GM23338 (cell line): ENCODE results near the gene GLOD4. TPM values are rescaled to one million over a fixed set of nuclear protein-coding genes. Genes with fewer than 3 reads are reported as not detected.

Source experiments
- ATAC-seq: fragments of 200-7000 bp; cut with Tn5 transposase; 3 replicates; pipeline ENCODE4 v1.9.1; 2020
- DNase-seq: peaks from one replicate; pipeline ENCODE4 v3.0.0-alpha.2; 2015; ENCODE audit warnings: low spot score
- H2AFZ ChIP-seq: fragments of 200-600 bp; sonication (generic); 2 replicates; pipeline ENCODE4 v1.8.0; 2016; ENCODE audit warnings: antibody characterized with exemption, mild to moderate bottlenecking, moderate library complexity
- H3F3A ChIP-seq: fragments of 200-600 bp; sonication (generic); replicated peaks from 2 replicates; pipeline ENCODE4 v1.8.0; 2017; ENCODE audit warnings: antibody characterized with exemption, mixed run types, low read depth
- H3K27ac ChIP-seq: fragments of 200-600 bp; sonication (generic); 2 replicates; pipeline ENCODE4 v1.6.1; 2016; ENCODE audit warnings: low read depth
- H3K27me3 ChIP-seq: fragments of 200-600 bp; sonication (generic); 2 replicates; pipeline ENCODE4 v1.8.0; 2016; ENCODE audit warnings: mild to moderate bottlenecking, mixed run types, moderate library complexity; ENCODE audit not compliant: insufficient read depth
- H3K36me3 ChIP-seq: fragments of 200-600 bp; sonication (generic); 2 replicates; pipeline ENCODE4 v1.8.0; 2016; ENCODE audit warnings: mild to moderate bottlenecking; ENCODE audit not compliant: insufficient read depth
- H3K4me1 ChIP-seq: fragments of 200-600 bp; sonication (generic); 2 replicates; pipeline ENCODE4 v1.8.0; 2016; ENCODE audit warnings: mild to moderate bottlenecking, moderate library complexity; ENCODE audit not compliant: insufficient read depth
- H3K4me2 ChIP-seq: fragments of 200-600 bp; sonication (generic); 2 replicates; pipeline ENCODE4 v1.7.1; 2017; ENCODE audit warnings: mixed run types
- H3K4me3 ChIP-seq: fragments of 200-600 bp; sonication (generic); 2 replicates; pipeline ENCODE4 v1.6.1; 2016; ENCODE audit warnings: mixed run types
- H3K79me2 ChIP-seq: fragments of 200-600 bp; sonication (generic); replicated peaks from 2 replicates; pipeline ENCODE4 v1.8.0; 2017; ENCODE audit warnings: mild to moderate bottlenecking; ENCODE audit not compliant: insufficient read depth
- H3K9me2 ChIP-seq: fragments of 200-600 bp; sonication (generic); 2 replicates; pipeline ENCODE4 v1.8.0; 2017; ENCODE audit not compliant: insufficient read depth
- H4K20me1 ChIP-seq: fragments of 200-600 bp; sonication (generic); replicated peaks from 2 replicates; pipeline ENCODE4 v1.8.0; 2017; ENCODE audit warnings: mild to moderate bottlenecking; ENCODE audit not compliant: insufficient read depth
- H3K27ac Mint-ChIP-seq: 2 replicates; pipeline ENCODE4 v1.8.0; 2020; ENCODE audit warnings: inconsistent platforms, mild to moderate bottlenecking, moderate library complexity, mixed read lengths
- H3K27me3 Mint-ChIP-seq: 3 replicates; pipeline ENCODE4 v1.8.0; 2022; ENCODE audit warnings: low read depth, mild to moderate bottlenecking, moderate library complexity, mixed read lengths, inconsistent platforms; ENCODE audit not compliant: insufficient read depth, poor library complexity
- H3K36me3 Mint-ChIP-seq: 3 replicates; pipeline ENCODE4 v1.8.0; 2021; ENCODE audit warnings: low read depth, mild to moderate bottlenecking, inconsistent platforms, moderate library complexity, mixed read lengths
- H3K4me1 Mint-ChIP-seq: 3 replicates; pipeline ENCODE4 v1.8.0; 2020; ENCODE audit warnings: mild to moderate bottlenecking, inconsistent platforms, mixed read lengths
- H3K4me3 Mint-ChIP-seq: 3 replicates; pipeline ENCODE4 v1.8.0; 2021; ENCODE audit warnings: moderate library complexity, mild to moderate bottlenecking, inconsistent platforms, mixed read lengths
- H3K9me3 Mint-ChIP-seq: 3 replicates; pipeline ENCODE4 v1.8.0; 2020; ENCODE audit warnings: moderate library complexity, mild to moderate bottlenecking, inconsistent platforms, mixed read lengths
- CREB1 ChIP-seq: fragments of 250-450 bp; sonication (Bioruptor Pico); IDR thresholded peaks from 2 replicates; pipeline ENCODE4 v1.5.0; 2020; ENCODE audit warnings: low read depth, mild to moderate bottlenecking, moderate library complexity
- ETS1 ChIP-seq: IDR thresholded peaks from 2 replicates; pipeline ENCODE4 v1.6.1; 2016; ENCODE audit warnings: antibody characterized with exemption
- EZH2 ChIP-seq: fragments of 200-600 bp; sonication (generic); IDR thresholded peaks from one replicate; pipeline ENCODE4 v1.8.0; 2017; ENCODE audit warnings: antibody characterized with exemption, mild to moderate bottlenecking, low read depth; ENCODE audit not compliant: unreplicated experiment
- EZH2phosphoT487 ChIP-seq: fragments of 200-600 bp; sonication (generic); IDR thresholded peaks from one replicate; pipeline ENCODE4 v1.8.1; 2018; ENCODE audit warnings: antibody characterized with exemption; ENCODE audit not compliant: unreplicated experiment
- JUNB ChIP-seq: IDR thresholded peaks from one replicate; pipeline ENCODE4 v1.6.1; 2016; ENCODE audit warnings: antibody characterized with exemption; ENCODE audit not compliant: unreplicated experiment
- NANOG ChIP-seq: IDR thresholded peaks from 2 replicates; pipeline ENCODE4 v1.6.1; 2016; ENCODE audit warnings: antibody characterized with exemption, borderline replicate concordance
- POLR2AphosphoS5 ChIP-seq: IDR thresholded peaks from 2 replicates; pipeline ENCODE4 v1.6.1; 2016; ENCODE audit warnings: antibody characterized with exemption, low read depth
- STAT1 ChIP-seq: IDR thresholded peaks from one replicate; pipeline ENCODE4 v1.6.1; 2016; ENCODE audit warnings: antibody characterized with exemption; ENCODE audit not compliant: unreplicated experiment
- ZNF114 ChIP-seq: fragments of 250-450 bp; sonication (Bioruptor Pico); IDR thresholded peaks from 2 replicates; pipeline ENCODE4 v1.5.0; 2020; ENCODE audit warnings: mild to moderate bottlenecking, moderate library complexity
- ZNF331 ChIP-seq: fragments of 250-450 bp; sonication (Bioruptor Pico); IDR thresholded peaks from 2 replicates; pipeline ENCODE4 v1.5.0; 2020; ENCODE audit warnings: low read depth, mild to moderate bottlenecking, moderate library complexity
- polyA plus RNA-seq: library from polyadenylated mRNA; unstranded; fragments of >200 nt; fragmentation: Nextera tagmentation; extraction: Ambion mirVana; gene quantifications from 2 replicates; pipeline ENCODE4 v1.2.1, GENCODE V29; 2016
- total RNA-seq: library from RNA; depleted of rRNA; stranded (reverse); fragments of >200 nt; shearing (Covaris generic); gene quantifications from 2 replicates; pipeline ENCODE4 v1.2.3, GENCODE V29; 2014
- TF ChIP-seq, protein P1 (sequence below): IDR thresholded peaks from one replicate; pipeline ENCODE4 v1.6.1; 2018; ENCODE audit warnings: antibody characterized with exemption; ENCODE audit not compliant: unreplicated experiment
- TF ChIP-seq, protein P2 (sequence below): fragments of 250-450 bp; sonication (Bioruptor Pico); IDR thresholded peaks from 2 replicates; pipeline ENCODE4 v1.5.0; 2020; ENCODE audit warnings: mild to moderate bottlenecking, moderate library complexity
- TF ChIP-seq, protein P3 (sequence below), 2 experiments: fragments of 200-600 bp in 1 of 2; sonication (generic) in 1 of 2; conservative IDR thresholded peaks; 2 replicates each; pipeline versions ENCODE4 v1.5.1 to v1.6.1; 2016 to 2017; ENCODE audit warnings: antibody characterized with exemption in 2 of 2, low read depth in 2 of 2, mild to moderate bottlenecking in 2 of 2, moderate library complexity in 1 of 2

The GLOD4 gene
- total and polyA plus RNA-seq, 2 experiments from 2014 or later = 120 to 122 TPM

DNA sequence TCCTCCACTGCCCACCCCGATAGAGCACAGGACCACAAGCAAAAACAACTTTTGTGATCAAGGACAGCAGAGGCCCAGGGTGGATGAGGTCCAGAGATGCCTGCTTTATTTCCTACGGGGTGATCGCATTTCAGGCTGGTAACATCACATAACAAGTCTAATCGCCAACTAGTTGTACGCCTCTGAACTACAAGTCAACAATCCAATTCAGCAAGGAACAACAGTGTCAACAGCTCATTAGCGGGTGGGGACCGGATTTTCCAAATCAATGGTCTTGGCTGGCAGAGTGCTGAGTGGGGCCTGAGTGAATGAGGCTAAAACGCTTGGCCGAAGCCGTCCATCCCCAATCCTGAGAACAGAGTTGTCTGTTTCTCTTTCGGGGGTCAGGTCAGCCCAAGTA, 17.2 kb upstream of the GLOD4 start:
- Mint-ChIP-seq H3K9me3 (no peaks in the 10 kb centered on the region; the same call in 2 of the 3 replicates), H3K4me3 (no peak overlapping the region)

More for the DNA sequence above, 17.2 kb upstream of the GLOD4 start:
- Histone ChIP-seq H3K27ac (no peak overlapping the region), H3K4me2 (no peak overlapping the region), H3K79me2 (no peaks in the 10 kb centered on the region), H3K36me3 (no peaks in the 10 kb centered on the region; the same call in 1 of the 2 replicates), H3K27me3 (no peaks in the 10 kb centered on the region), H3K9me2 (no peaks in the 10 kb centered on the region), H4K20me1 (no peaks in the 10 kb centered on the region; the same call in 1 of the 2 replicates), H3F3A (0 out of 2 replicates have a peak, but pooled peaks cover 4% of the 10 kb centered on the region), H3K4me1 (no peaks in the 10 kb centered on the region), H3K4me3 (no peak overlapping the region), H2AFZ (no peak overlapping the region)
- Mint-ChIP-seq H3K4me1 (peaks cover 14% of the 10 kb centered on the region), H3K27ac (no peak overlapping the region), H3K36me3 (peaks cover 17% of the 10 kb centered on the region), H3K27me3 (peaks cover 24% of the 10 kb centered on the region)
- TF ChIP-seq, protein P1, sequence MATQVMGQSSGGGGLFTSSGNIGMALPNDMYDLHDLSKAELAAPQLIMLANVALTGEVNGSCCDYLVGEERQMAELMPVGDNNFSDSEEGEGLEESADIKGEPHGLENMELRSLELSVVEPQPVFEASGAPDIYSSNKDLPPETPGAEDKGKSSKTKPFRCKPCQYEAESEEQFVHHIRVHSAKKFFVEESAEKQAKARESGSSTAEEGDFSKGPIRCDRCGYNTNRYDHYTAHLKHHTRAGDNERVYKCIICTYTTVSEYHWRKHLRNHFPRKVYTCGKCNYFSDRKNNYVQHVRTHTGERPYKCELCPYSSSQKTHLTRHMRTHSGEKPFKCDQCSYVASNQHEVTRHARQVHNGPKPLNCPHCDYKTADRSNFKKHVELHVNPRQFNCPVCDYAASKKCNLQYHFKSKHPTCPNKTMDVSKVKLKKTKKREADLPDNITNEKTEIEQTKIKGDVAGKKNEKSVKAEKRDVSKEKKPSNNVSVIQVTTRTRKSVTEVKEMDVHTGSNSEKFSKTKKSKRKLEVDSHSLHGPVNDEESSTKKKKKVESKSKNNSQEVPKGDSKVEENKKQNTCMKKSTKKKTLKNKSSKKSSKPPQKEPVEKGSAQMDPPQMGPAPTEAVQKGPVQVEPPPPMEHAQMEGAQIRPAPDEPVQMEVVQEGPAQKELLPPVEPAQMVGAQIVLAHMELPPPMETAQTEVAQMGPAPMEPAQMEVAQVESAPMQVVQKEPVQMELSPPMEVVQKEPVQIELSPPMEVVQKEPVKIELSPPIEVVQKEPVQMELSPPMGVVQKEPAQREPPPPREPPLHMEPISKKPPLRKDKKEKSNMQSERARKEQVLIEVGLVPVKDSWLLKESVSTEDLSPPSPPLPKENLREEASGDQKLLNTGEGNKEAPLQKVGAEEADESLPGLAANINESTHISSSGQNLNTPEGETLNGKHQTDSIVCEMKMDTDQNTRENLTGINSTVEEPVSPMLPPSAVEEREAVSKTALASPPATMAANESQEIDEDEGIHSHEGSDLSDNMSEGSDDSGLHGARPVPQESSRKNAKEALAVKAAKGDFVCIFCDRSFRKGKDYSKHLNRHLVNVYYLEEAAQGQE = no peak
- TF ChIP-seq JUNB (no peak), ZNF331 (CRISPR knock-in tag) (no peak), ETS1 (no peak), STAT1 (no peak), CREB1 (CRISPR knock-in tag) (no peak), POLR2AphosphoS5 (no peak), ZNF114 (no peak), EZH2phosphoT487 (no peak), NANOG (no peak), EZH2 (no peak)
- TF ChIP-seq, protein P2, sequence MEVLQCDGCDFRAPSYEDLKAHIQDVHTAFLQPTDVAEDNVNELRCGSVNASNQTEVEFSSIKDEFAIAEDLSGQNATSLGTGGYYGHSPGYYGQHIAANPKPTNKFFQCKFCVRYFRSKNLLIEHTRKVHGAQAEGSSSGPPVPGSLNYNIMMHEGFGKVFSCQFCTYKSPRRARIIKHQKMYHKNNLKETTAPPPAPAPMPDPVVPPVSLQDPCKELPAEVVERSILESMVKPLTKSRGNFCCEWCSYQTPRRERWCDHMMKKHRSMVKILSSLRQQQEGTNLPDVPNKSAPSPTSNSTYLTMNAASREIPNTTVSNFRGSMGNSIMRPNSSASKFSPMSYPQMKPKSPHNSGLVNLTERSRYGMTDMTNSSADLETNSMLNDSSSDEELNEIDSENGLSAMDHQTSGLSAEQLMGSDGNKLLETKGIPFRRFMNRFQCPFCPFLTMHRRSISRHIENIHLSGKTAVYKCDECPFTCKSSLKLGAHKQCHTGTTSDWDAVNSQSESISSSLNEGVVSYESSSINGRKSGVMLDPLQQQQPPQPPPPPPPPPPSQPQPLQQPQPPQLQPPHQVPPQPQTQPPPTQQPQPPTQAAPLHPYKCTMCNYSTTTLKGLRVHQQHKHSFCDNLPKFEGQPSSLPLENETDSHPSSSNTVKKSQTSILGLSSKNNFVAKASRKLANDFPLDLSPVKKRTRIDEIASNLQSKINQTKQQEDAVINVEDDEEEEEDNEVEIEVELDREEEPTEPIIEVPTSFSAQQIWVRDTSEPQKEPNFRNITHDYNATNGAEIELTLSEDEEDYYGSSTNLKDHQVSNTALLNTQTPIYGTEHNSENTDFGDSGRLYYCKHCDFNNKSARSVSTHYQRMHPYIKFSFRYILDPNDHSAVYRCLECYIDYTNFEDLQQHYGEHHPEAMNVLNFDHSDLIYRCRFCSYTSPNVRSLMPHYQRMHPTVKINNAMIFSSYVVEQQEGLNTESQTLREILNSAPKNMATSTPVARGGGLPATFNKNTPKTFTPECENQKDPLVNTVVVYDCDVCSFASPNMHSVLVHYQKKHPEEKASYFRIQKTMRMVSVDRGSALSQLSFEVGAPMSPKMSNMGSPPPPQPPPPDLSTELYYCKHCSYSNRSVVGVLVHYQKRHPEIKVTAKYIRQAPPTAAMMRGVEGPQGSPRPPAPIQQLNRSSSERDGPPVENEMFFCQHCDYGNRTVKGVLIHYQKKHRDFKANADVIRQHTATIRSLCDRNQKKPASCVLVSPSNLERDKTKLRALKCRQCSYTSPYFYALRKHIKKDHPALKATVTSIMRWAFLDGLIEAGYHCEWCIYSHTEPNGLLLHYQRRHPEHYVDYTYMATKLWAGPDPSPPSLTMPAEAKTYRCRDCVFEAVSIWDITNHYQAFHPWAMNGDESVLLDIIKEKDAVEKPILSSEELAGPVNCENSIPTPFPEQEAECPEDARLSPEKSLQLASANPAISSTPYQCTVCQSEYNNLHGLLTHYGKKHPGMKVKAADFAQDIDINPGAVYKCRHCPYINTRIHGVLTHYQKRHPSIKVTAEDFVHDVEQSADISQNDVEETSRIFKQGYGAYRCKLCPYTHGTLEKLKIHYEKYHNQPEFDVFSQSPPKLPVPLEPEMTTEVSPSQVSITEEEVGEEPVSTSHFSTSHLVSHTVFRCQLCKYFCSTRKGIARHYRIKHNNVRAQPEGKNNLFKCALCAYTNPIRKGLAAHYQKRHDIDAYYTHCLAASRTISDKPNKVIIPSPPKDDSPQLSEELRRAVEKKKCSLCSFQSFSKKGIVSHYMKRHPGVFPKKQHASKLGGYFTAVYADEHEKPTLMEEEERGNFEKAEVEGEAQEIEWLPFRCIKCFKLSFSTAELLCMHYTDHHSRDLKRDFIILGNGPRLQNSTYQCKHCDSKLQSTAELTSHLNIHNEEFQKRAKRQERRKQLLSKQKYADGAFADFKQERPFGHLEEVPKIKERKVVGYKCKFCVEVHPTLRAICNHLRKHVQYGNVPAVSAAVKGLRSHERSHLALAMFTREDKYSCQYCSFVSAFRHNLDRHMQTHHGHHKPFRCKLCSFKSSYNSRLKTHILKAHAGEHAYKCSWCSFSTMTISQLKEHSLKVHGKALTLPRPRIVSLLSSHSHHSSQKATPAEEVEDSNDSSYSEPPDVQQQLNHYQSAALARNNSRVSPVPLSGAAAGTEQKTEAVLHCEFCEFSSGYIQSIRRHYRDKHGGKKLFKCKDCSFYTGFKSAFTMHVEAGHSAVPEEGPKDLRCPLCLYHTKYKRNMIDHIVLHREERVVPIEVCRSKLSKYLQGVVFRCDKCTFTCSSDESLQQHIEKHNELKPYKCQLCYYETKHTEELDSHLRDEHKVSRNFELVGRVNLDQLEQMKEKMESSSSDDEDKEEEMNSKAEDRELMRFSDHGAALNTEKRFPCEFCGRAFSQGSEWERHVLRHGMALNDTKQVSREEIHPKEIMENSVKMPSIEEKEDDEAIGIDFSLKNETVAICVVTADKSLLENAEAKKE (CRISPR knock-in tag) = no peak
- TF ChIP-seq, protein P3, sequence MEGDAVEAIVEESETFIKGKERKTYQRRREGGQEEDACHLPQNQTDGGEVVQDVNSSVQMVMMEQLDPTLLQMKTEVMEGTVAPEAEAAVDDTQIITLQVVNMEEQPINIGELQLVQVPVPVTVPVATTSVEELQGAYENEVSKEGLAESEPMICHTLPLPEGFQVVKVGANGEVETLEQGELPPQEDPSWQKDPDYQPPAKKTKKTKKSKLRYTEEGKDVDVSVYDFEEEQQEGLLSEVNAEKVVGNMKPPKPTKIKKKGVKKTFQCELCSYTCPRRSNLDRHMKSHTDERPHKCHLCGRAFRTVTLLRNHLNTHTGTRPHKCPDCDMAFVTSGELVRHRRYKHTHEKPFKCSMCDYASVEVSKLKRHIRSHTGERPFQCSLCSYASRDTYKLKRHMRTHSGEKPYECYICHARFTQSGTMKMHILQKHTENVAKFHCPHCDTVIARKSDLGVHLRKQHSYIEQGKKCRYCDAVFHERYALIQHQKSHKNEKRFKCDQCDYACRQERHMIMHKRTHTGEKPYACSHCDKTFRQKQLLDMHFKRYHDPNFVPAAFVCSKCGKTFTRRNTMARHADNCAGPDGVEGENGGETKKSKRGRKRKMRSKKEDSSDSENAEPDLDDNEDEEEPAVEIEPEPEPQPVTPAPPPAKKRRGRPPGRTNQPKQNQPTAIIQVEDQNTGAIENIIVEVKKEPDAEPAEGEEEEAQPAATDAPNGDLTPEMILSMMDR (conservative IDR thresholded peaks at IDR 0.05; ENCODE audit: low read depth in 2 of 2) = no peak
- DNase-seq (no peak), ATAC-seq (no peak)
